ENCODE data around the gene MAPK4.
"Not testable (repeated sequence)": the region's sequence is repeated elsewhere in the genome, so short reads cannot be mapped to it uniquely, and the experiment has no call there.

Gene MAPK4

GRCh38 chr18:50571606-50572005 lies 11.7 kb downstream of the MAPK4 start:
- no peak for DNase-seq (ENCODE audit: low read depth)
- H3K4me3 ChIP-seq (ENCODE audit: low read depth, low read length) = no peak overlapping the region

DNA sequence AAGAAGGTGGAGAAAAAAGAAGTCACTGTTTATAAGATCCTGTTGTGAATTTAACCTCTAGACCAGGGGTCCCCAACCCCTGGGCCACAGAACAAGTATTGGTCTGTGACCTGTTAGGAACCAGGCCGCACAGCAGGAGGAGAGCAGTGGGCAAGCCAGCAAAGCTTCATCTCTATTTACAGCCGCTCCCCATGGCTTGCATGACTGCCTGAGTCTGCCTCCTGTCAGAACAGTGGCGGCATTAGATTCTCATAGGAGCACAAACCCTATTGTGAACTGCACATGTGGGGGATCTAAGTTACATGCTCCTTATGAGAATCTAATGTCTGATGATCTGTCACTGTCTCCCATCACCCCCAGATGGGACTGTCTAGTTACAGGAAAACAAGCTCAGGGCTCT lies 13.3 kb downstream of the MAPK4 start:
- DNase-seq (ENCODE audit: low read depth); H3K4me3 ChIP-seq (ENCODE audit: low read depth, low read length): not testable (repeated sequence)

GRCh38 chr18:50573679-50574078 lies 13.8 kb downstream of the MAPK4 start:
- no peak overlapping the region for H3K4me3 ChIP-seq (ENCODE audit: low read depth, low read length)
- no peak for DNase-seq (ENCODE audit: low read depth)

DNA sequence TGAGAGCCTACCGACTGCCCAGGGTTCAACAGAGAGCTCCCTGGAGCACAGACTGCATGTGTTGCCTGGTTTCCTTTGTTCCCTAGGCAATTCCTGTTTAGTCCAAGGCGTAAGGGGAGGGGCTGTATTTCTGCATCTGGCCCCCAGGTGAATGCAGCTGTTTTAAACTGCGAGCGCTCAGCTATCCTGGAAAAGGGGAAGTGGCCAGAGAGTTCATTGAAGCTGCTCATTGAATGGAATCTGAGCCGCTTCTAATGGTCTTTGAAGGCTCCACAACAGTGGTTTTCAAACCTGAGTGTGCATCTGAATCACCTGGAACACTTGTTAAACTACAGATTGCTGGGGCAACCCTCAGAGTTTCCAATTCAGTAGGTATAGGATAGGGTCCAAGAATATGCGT lies 18.1 kb downstream of the MAPK4 start:
- no peak overlapping the region for H3K4me3 ChIP-seq (ENCODE audit: low read depth, low read length)
- no peak for DNase-seq (ENCODE audit: low read depth)

- no peak for DNase-seq (ENCODE audit: low read depth)
- no peak overlapping the region for H3K4me3 ChIP-seq (ENCODE audit: low read depth, low read length)
Observed at GRCh38 chr18:50578651-50579050, 18.8 kb downstream of the MAPK4 start.

DNA sequence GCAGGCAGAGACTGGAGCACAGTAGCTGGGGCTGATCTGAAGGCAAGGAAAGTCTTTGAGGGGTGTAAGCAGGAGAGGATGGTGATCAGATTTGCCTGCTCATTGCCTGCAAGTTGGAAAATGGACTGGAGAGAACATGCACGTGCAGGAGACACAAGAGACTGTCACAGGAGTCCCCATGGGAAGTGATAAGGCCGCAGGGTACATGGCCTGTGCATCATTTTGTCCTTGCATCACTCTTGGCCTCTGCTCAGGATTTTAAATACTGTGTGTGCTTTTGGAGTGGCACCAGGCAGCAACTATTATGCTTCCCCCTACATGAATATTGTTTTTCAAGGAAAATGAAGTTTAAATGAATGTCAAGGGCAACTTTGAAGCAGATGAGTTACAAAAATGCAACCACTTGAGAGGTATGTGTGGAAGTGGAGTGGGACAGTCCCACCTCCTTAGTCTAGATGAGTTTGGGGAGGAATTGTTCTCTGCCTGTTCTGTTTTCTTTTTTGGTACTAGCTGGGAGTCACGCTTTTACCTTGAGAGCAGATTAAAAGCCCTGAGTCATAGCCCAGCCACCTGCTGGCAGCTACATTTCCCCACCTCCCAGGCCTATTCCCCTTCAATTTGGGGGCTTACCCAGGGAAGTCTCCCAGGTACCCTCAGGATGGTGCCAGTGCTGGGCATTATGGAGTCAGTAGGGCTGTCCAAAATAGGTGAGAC lies 19.3 kb downstream of the MAPK4 start:
- H3K4me3 ChIP-seq (ENCODE audit: low read depth, low read length) = no peak overlapping the region
- DNase-seq (ENCODE audit: low read depth) = no peak

DNA sequence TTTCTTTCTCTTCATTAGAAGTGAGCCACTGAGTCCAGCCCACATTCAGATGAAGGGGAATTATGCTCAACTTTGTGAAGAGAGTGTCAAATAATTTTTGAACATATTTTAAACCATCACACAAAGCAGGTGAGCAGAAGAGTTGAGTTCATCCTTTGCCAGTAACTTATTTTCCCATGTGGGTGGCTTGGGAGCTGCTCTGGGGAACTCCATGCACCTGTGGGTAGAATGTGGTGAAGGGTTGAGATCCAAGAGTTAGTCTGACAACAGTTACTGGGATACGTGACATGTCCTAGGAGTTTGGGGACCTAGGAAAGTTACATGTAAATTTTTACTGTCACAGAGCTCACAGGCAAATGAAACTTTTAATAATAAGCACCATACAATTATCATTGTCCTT lies 21.6 kb downstream of the MAPK4 start:
- no peak overlapping the region for H3K4me3 ChIP-seq (ENCODE audit: low read depth, low read length)
- DNase-seq (ENCODE audit: low read depth) = no peak

- DNase-seq (ENCODE audit: low read depth) = no peak
- H3K4me3 ChIP-seq (ENCODE audit: low read depth, low read length) = no peak overlapping the region
Observed at GRCh38 chr18:50582500-50582899, 22.6 kb downstream of the MAPK4 start.

DNA sequence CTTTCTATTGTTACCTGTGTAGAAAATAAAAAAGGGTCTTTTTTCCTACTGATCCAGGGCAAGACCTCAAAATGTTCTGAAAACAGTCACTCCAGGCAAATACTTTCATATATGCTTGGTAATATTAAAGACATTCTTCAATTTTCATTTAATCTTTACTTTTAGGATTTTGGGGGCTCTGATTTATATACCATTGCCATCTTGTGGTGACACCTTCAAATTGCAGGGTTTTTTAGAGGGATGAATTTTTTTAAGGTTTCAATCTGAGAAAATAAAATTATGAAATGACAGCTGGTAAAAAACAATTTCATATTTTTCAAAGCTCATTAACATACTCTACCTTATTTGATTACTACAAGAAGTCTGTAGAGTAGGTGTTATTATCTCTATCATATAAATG lies 26.8 kb downstream of the MAPK4 start:
- H3K4me3 ChIP-seq (ENCODE audit: low read depth, low read length) = no peak overlapping the region
- DNase-seq (ENCODE audit: low read depth) = no peak

GRCh38 chr18:50590593-50590992 lies 30.7 kb downstream of the MAPK4 start:
- no peak overlapping the region for H3K4me3 ChIP-seq (ENCODE audit: low read depth, low read length)
- no peak for DNase-seq (ENCODE audit: low read depth)

DNA sequence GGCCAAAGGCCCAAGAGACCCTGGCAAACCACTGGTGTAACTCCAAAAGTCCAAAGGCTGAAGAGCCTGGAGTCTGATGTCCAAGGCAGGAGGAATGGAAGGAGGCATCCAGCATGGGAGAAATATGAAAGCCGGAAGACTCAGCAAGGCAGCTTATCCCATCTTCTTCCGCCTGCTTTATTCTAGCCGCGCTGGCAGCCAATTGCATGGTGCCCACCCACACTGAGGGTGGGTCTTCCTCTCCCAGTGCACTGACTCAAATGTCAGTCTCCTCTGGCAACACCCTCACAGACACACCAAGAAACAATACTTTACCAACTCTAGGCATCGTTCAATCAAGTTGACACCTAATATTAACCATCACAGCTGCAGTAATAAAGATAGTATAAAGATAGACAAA lies 34.1 kb downstream of the MAPK4 start:
- no peak for DNase-seq (ENCODE audit: low read depth)
- H3K4me3 ChIP-seq (ENCODE audit: low read depth, low read length) = no peak overlapping the region

DNA sequence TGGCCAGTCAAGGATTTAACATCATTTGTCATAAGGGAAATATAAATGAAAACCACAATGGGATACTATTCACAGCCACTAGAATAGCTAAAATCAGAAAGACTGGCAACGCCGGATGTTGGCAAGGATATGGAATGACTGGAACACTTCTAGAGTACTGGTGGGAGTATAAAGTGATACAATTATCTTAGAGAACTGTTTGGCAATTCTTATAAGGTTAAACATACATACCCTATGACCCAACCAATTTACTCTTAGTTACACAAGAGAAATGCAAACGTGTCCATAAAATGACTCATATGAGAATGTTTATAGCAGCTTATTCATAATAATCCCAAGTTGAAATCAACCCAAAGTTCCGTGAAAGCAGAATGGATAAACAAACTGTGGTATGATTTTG lies 35.1 kb downstream of the MAPK4 start:
- H3K4me3 ChIP-seq (ENCODE audit: low read depth, low read length) = no peak overlapping the region
- DNase-seq (ENCODE audit: low read depth) = no peak

DNA sequence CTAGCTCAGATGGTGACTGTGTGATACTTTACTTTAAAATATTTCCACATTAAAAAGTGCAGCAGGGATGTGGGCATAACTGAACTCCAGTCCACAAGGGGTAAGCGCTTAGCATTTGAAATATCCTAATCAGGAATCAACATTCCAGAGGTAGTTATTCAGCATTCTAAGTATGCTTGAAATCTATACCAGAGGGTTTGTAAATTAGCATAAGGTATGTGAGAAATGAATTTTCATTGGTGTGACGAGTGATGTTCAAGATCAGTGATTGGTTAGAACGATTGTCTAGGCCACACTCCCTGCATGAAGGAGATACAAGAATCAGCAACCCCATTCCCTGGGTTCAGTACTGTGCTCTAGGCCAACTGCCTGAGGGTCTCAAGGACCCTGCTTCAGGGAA lies 42.6 kb downstream of the MAPK4 start:
- no peak overlapping the region for H3K4me3 ChIP-seq (ENCODE audit: low read depth, low read length)
- DNase-seq (ENCODE audit: low read depth) = no peak

GRCh38 chr18:50606609-50607008 lies 46.7 kb downstream of the MAPK4 start:
- DNase-seq (ENCODE audit: low read depth) = no peak
- H3K4me3 ChIP-seq (ENCODE audit: low read depth, low read length) = no peak overlapping the region

DNA sequence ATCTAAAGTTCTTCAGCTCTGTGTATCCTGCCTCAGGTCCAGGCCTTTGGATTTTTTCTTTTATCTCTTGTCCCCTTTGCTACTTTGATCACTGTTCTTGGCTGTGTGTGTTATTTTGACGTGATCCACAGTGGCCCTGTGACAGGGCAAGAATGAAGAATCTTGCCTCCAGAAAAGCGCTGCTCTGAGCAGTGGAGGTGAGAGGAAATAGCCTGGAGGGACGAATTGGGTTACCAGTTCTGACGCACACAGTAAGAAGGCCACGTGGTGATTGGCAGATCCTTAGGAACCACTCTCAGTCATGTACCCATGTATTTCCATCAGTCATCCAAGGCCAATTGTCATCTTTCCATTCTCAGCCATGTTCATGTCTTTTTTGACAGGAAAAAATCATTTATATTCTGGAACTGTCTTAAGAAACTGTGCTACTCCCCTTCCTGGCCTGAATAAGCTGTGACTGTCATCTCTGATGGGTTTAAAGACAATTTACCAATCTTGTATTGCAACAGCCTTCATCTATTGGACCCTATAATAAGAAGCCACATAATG lies 47.6 kb downstream of the MAPK4 start:
- DNase-seq (ENCODE audit: low read depth) = no peak
- H3K4me3 ChIP-seq (ENCODE audit: low read depth, low read length) = no peak overlapping the region

DNA sequence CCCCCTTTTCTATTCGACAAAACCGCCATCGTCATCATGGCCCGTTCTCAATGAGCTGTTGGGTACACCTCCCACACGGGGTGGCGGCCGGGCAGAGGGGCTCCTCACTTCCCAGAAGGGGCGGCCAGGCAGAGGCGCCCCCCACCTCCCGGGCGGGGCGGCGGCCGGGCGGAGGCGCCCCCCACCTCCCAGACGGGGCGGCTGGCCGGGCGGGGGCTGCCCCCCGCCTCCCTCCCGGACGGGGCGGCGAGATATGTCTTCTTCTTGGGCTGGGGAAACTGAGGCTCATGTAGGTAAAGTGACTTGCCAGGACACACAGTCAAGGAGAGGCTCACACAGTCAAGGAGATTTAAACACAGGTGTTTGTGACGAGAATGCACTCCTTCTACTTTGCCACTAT lies 49.3 kb downstream of the MAPK4 start:
- not testable (repeated sequence) for DNase-seq (ENCODE audit: low read depth); H3K4me3 ChIP-seq (ENCODE audit: low read depth, low read length)

DNA sequence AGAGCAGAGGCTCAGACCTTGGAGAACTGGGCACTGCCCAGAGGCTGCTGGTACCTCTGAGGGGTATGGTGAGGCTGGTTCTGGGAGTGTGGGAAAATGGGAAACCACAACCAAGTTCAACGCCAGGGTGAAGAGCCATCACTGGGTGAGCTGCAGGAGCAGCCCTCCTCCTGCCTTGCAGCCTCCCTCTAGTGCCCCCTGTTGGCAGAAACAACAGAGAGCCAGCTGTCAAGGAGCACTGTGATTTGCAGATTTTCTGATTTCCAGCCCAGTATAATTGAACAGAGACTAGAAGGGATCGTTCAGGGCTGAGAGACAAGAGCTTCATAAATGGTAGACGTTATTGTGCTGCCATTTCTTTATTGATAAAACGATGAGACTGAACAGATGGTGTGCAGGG lies 50.5 kb downstream of the MAPK4 start:
- H3K4me3 ChIP-seq (ENCODE audit: low read depth, low read length) = no peak overlapping the region
- DNase-seq (ENCODE audit: low read depth) = no peak

GRCh38 chr18:50611529-50611941 lies 51.6 kb downstream of the MAPK4 start:
- H3K4me3 ChIP-seq (ENCODE audit: low read depth, low read length) = no peak overlapping the region
- no peak for DNase-seq (ENCODE audit: low read depth)

DNA sequence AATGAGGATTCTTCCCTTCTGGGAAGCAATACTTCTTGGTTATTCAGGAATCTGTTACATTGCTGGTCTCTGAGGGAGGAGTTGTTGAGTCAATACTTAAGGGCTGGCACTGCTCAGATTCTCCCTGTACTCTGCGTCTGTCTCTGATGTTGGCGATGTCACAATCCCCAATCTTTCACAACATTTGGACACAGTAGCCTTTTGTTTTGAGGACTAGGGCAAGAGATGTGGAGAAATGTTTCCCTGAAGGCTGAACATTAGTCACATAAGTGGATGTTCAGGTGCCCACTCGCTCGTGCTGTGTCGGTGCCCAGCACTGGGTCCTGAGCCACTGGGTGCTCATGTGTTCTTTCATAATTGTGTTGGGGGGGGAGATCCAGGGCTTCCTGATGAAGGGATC lies 55.0 kb downstream of the MAPK4 start:
- no peak for DNase-seq (ENCODE audit: low read depth)

DNA sequence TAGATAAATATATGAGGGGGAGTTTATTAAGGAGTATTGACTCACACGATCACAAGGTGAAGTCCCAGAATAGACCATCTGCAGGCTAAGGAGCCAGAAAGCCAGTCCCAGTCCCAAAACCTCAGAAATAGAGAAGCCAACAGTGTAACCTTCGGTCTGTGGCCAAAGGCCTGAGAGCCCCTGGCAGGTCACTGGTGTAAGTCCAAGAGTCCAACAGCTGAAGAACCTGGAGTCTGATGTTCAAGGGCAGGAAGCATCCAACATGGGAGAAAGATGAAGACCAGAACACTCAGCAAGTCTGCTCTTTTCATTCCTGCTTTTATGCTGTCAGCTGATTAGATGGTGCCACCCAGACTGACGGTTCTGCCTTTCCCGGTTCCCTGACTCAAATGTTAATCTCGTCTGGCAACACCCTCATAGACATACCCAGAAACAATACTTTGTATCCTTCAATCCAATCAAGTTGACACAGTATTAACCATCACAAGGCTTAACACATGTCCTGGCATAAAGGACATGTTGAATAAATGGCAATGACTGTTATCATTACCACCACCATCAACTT lies 56.7 kb downstream of the MAPK4 start:
- no peak overlapping the region for H3K4me3 ChIP-seq (ENCODE audit: low read depth, low read length)
- DNase-seq (ENCODE audit: low read depth) = no peak

More for the DNA sequence above, 55.0 kb downstream of the MAPK4 start:
- H3K4me3 ChIP-seq (ENCODE audit: low read depth, low read length) = no peak overlapping the region

- DNase-seq (ENCODE audit: low read depth) = no peak
- H3K4me3 ChIP-seq (ENCODE audit: low read depth, low read length) = no peak overlapping the region
Observed at GRCh38 chr18:50619861-50620275, 60.0 kb downstream of the MAPK4 start.
